Chondrocyte (in vitro differentiated cells): Measurements from ENCODE around the gene RRP12. TPM values are rescaled to one million over a fixed set of nuclear protein-coding genes. Genes with fewer than 3 reads are reported as not detected.

Source experiments
- DNase-seq: peaks from one replicate; pipeline ENCODE4 v3.0.0; 2021; ENCODE audit warnings: mixed read lengths, low spot score
- H3K27ac Mint-ChIP-seq: one replicate; pipeline ENCODE4 v1.8.0; 2021; ENCODE audit warnings: mild to moderate bottlenecking, moderate library complexity, mixed read lengths; ENCODE audit not compliant: unreplicated experiment
- H3K27me3 Mint-ChIP-seq: 2 replicates; pipeline ENCODE4 v1.8.0; 2021; ENCODE audit warnings: low read depth, mixed read lengths
- H3K36me3 Mint-ChIP-seq: 2 replicates; pipeline ENCODE4 v1.8.0; 2021; ENCODE audit warnings: low read depth, mixed read lengths
- H3K4me1 Mint-ChIP-seq: 2 replicates; pipeline ENCODE4 v1.8.0; 2021; ENCODE audit warnings: low read depth, mild to moderate bottlenecking, mixed read lengths
- H3K4me3 Mint-ChIP-seq: one replicate; pipeline ENCODE4 v1.8.0; 2021; ENCODE audit warnings: mild to moderate bottlenecking, moderate library complexity, mixed read lengths; ENCODE audit not compliant: unreplicated experiment
- H3K9me3 Mint-ChIP-seq: 2 replicates; pipeline ENCODE4 v1.8.0; 2021; ENCODE audit warnings: low read depth, mixed read lengths
- total RNA-seq: library from RNA; stranded (reverse); gene quantifications from 3 replicates; pipeline ENCODE4 v1.2.1, GENCODE V29; 2021
- TF ChIP-seq, protein P1 (sequence below): fragments of 200-600 bp; sonication (generic); IDR thresholded peaks from 2 replicates; pipeline ENCODE4 v1.5.0; 2021; ENCODE audit warnings: antibody characterized with exemption, mild to moderate bottlenecking, moderate library complexity

Gene RRP12
- total RNA-seq, 1 donor from 2014 or later = 22.1 TPM

DNA sequence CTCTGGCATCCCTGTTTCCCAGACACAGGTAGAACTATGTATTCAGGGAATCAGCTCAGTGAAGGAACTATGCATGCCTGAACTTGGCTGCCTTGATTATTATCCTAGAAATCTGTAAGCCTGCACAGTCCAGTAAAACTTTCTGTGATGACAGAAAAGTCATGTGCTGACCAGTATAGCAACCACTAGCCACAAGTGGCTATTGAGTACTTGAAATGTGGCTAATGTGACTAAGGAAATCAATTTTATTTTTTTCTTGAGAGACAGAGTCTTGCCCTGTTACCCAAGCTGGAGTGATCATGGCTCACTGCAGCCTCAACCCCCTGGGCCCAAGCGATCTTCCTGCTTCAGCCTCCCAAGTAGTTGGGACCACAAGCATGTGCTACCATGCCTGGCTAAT is 41.1 kb upstream of the RRP12 start:
- Mint-ChIP-seq H3K36me3 (peaks cover 8% of the 10 kb centered on the region), H3K9me3 (no peaks in the 10 kb centered on the region), H3K4me1 (peaks cover 25% of the 10 kb centered on the region), H3K27me3 (no peaks in the 10 kb centered on the region), H3K27ac (no peak overlapping the region), H3K4me3 (no peak overlapping the region)
- no peak for DNase-seq
- TF ChIP-seq, protein P1, sequence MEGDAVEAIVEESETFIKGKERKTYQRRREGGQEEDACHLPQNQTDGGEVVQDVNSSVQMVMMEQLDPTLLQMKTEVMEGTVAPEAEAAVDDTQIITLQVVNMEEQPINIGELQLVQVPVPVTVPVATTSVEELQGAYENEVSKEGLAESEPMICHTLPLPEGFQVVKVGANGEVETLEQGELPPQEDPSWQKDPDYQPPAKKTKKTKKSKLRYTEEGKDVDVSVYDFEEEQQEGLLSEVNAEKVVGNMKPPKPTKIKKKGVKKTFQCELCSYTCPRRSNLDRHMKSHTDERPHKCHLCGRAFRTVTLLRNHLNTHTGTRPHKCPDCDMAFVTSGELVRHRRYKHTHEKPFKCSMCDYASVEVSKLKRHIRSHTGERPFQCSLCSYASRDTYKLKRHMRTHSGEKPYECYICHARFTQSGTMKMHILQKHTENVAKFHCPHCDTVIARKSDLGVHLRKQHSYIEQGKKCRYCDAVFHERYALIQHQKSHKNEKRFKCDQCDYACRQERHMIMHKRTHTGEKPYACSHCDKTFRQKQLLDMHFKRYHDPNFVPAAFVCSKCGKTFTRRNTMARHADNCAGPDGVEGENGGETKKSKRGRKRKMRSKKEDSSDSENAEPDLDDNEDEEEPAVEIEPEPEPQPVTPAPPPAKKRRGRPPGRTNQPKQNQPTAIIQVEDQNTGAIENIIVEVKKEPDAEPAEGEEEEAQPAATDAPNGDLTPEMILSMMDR = no peak

DNA sequence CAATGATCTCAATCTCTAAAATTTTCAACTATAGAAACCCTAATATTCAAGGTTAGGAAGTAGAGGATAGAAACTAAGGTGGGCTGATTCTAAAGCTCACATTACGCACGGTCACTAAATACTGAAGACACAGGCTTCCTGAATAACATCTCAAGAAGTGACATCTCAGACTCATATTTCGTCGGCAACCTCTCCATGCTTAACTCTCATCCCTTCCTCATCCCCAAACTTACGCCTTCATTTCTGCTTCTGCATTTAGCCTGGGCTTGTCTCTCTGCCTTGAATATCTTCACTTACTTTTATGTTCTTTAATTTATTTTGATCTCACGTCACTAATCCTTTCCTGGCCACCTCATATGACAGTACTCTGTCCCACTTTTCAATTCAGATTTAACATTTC is 34.1 kb upstream of the RRP12 start:
- peaks cover 21% of the 10 kb centered on the region for H3K36me3 Mint-ChIP-seq
- H3K4me1 Mint-ChIP-seq = no peaks in the 10 kb centered on the region
- no peak overlapping the region for H3K27ac Mint-ChIP-seq
- DNase-seq = no peak
- H3K4me3 Mint-ChIP-seq = no peak overlapping the region
- TF ChIP-seq, protein P1 = no peak
- H3K9me3 Mint-ChIP-seq = no peaks in the 10 kb centered on the region
- H3K27me3 Mint-ChIP-seq = no peaks in the 10 kb centered on the region

DNA sequence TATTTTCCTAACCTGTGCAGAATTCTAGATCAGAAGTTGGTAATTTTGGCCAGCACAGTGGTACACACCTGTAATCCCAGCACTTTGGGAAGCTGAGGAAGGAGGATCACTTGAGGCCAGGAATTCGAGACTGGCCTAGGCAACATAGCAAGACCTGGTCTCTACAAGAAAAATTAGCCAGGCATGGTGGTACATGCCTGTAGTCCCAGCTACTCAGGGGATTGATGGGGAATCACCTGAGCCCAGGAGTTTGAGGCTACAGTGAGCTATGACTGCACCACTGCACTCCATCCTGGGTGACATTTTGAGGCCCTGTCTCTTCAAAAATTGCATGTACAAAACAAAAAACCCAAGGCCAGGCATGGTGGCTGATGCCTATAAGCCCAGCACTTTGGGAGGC is 33.4 kb upstream of the RRP12 start:
- Mint-ChIP-seq H3K4me1 (peaks cover under 1% of the 10 kb centered on the region), H3K27me3 (no peaks in the 10 kb centered on the region), H3K27ac (no peak overlapping the region), H3K4me3 (no peak overlapping the region), H3K9me3 (no peaks in the 10 kb centered on the region), H3K36me3 (peaks cover 19% of the 10 kb centered on the region)
- TF ChIP-seq, protein P1 = no peak
- no peak for DNase-seq

DNA sequence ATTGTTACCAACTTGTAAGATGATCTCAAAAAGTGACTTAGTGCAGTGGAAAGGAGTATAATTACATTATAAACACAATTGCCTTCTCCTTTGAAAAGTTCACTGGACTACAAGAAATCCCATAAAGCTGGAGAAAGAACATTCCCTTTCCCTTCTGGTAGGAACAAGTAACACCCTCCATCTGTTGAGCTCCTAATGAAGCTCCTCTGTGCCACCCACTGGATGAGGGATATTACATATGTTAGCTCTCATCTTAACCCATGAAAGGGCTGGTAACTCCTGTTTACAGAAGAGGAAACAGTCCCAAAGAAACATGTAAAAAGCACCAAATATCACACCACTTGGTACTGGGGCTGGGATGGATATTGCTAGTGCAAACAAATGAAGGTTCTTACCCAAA is 32.9 kb upstream of the RRP12 start:
- Mint-ChIP-seq H3K4me3 (no peak overlapping the region), H3K4me1 (peaks cover 6% of the 10 kb centered on the region), H3K27me3 (no peaks in the 10 kb centered on the region), H3K27ac (no peak overlapping the region), H3K36me3 (peaks cover 21% of the 10 kb centered on the region), H3K9me3 (no peaks in the 10 kb centered on the region)
- TF ChIP-seq, protein P1 = no peak
- DNase-seq = no peak

DNA sequence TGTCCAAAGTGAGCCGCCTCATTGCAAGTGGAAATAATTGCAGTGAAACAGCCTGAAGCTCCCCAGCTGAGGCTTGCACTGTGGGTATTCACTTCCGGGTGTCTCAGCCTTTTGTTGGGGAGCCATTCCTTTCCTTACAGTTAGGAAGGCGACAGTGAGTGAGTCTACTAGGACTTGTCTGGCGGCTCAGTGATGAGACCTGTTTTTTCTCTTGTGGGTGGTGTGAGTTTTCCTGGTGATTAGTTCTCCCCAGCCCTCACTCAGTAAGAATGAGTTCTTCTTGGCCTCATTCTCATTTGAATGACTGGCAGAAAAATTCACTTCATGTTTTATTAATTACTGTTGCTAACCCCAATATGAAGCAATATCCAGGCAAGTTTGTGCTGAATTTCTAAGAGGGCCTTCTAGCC is 27.4 kb upstream of the RRP12 start:
- Mint-ChIP-seq H3K27me3 (no peaks in the 10 kb centered on the region), H3K4me3 (peak overlapping the region; percentile 71), H3K4me1 (peaks cover 25% of the 10 kb centered on the region), H3K36me3 (peaks cover 17% of the 10 kb centered on the region), H3K27ac (peak overlapping the region; percentile 94), H3K9me3 (no peaks in the 10 kb centered on the region)
- TF ChIP-seq, protein P1 = no peak
- no peak for DNase-seq
